ENCODE measurements around the gene ITGAX. TPM values are rescaled to one million over a fixed set of nuclear protein-coding genes. Genes with fewer than 3 reads are reported as not detected.

The ITGAX gene
- total RNA-seq, 6 experiments from 2014 or later: 2.0 to 15.3 (median 5.2) TPM

DNA sequence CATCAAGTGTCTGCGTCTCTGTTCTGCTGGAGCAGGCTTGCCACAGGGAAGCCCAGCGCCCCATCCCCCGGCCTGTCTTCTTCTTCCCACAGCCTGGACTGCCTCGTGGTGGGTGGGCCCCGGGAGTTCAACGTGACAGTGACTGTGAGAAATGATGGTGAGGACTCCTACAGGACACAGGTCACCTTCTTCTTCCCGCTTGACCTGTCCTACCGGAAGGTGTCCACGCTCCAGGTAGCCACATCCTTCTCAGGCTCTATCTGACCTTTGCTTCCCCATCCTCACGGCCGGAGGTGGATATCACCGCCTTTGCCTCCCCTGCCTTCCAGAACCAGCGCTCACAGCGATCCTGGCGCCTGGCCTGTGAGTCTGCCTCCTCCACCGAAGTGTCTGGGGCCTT, 29.8 kb upstream of the ITGAX start:
- 68% methylated on average over 11 of the region's 16 CpGs for WGBS (ENCODE audit: insufficient coverage, low coverage, low lambda C conversion rate, missing lambda C conversion rate)
- intact Hi-C loops (cut with DNase I): loop anchor here in 1 of 2 donors (5.0 kb wide), 1 partner anchor 48 kb away; no protein-coding TSS in a partner anchor

DNA sequence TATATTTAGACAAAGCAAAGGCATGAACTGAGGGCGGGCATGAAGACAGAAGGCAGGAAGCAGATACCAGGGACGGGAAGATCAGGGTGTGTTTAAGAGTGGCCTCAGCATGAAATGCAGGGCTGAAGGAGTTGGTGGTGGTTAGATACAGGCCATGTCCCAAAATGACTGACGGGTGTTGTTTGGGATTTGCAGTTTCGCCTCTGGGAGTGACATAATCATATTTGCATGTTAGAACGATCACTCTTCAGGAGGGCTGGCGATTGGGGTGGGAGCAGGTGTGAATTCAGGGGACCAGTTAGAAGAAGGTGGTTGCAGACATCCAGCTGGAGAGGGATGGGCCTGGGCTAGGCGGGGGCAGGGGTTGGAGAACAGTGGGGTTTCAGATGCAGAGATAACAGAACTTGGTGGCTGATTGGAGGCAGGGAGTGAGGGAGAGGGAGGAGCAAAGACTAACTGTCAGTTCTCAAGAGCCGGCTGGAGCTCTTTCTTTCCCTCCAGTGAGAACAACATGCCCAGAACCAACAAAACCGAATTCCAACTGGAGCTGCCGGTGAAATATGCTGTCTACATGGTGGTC, 27.2 kb upstream of the ITGAX start:
- Histone ChIP-seq H3K4me1 (no peaks in the 10 kb centered on the region), H3K4me3 (no peak overlapping the region), H3K36me3 (no peaks in the 10 kb centered on the region), H3K27me3 (no peaks in the 10 kb centered on the region), H3K27ac (no peak overlapping the region), H3K9me3 (no peaks in the 10 kb centered on the region)
- DNase-seq (no peak), ATAC-seq (no peak)
- intact Hi-C loops (cut with DNase I): loop anchor here in 1 of 2 donors (5.0 kb wide), 1 partner anchor 50 kb away; no protein-coding TSS in a partner anchor
- TF ChIP-seq, protein P1, sequence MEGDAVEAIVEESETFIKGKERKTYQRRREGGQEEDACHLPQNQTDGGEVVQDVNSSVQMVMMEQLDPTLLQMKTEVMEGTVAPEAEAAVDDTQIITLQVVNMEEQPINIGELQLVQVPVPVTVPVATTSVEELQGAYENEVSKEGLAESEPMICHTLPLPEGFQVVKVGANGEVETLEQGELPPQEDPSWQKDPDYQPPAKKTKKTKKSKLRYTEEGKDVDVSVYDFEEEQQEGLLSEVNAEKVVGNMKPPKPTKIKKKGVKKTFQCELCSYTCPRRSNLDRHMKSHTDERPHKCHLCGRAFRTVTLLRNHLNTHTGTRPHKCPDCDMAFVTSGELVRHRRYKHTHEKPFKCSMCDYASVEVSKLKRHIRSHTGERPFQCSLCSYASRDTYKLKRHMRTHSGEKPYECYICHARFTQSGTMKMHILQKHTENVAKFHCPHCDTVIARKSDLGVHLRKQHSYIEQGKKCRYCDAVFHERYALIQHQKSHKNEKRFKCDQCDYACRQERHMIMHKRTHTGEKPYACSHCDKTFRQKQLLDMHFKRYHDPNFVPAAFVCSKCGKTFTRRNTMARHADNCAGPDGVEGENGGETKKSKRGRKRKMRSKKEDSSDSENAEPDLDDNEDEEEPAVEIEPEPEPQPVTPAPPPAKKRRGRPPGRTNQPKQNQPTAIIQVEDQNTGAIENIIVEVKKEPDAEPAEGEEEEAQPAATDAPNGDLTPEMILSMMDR (IDR thresholded peaks at IDR 0.05): no peak
- no peak for TF ChIP-seq POLR2A (IDR thresholded peaks at IDR 0.05)
- 30% methylated on average over 10 of the region's 10 CpGs for WGBS (ENCODE audit: insufficient coverage, low coverage, low lambda C conversion rate, missing lambda C conversion rate)

More for the DNA sequence above, 29.8 kb upstream of the ITGAX start:
- ATAC-seq (peak in 1 of 4 donors; percentile 14), DNase-seq (no peak)
- TF ChIP-seq, protein P1 (IDR thresholded peaks at IDR 0.05): no peak
- no peak for TF ChIP-seq POLR2A (IDR thresholded peaks at IDR 0.05)
- no peaks in the 10 kb centered on the region for H3K4me1 ChIP-seq
- no peak overlapping the region for H3K4me3 ChIP-seq
- H3K36me3 ChIP-seq: no peaks in the 10 kb centered on the region
- no peaks in the 10 kb centered on the region for H3K9me3 ChIP-seq
- no peaks in the 10 kb centered on the region for H3K27me3 ChIP-seq
- H3K27ac ChIP-seq: no peak overlapping the region

DNA sequence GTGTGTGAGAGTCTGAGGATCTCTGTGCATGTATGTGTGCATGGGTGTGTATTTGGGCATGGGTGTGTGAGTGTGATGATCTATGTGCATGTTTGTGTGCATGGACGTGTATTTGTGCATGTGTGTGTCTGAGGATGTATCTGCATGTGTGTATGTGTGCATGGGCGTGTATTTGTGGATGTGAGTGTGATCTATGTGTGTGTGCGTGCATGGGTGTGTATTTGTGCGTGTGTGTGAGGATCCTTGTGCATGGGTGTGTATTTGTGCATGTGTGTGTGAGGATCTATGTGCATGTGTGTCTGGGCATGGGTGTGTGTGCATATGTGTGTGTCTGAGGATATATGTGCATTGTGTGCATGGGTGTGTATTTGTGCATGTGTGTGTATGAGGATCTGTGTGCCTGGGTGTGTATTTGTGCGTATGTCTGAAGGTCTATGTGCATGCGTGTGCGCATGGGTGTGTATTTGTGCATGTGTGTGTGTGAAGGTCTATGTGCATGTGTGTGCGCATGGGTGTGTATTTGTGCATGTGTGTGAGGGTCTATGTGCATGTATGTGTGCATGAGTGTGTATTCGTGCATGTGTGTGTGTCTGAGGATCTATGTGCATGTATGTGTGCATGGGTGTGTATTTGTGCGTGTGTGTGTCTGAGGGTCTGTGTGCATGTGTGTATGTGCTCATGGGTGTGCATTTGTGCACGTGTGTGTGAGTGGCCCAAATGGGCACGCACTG, 26.5 kb upstream of the ITGAX start:
- TF ChIP-seq POLR2A (IDR thresholded peaks at IDR 0.05): no peak
- TF ChIP-seq, protein P1 (IDR thresholded peaks at IDR 0.05): no peak
- WGBS (ENCODE audit: insufficient coverage, low coverage, low lambda C conversion rate, missing lambda C conversion rate): 67% methylated on average over 9 of the region's 12 CpGs
- Histone ChIP-seq H3K27me3 (no peaks in the 10 kb centered on the region), H3K4me3 (no peak overlapping the region), H3K4me1 (no peaks in the 10 kb centered on the region), H3K27ac (no peak overlapping the region), H3K9me3 (no peaks in the 10 kb centered on the region), H3K36me3 (no peaks in the 10 kb centered on the region)
- intact Hi-C loops (cut with DNase I): loop anchor here in 1 of 2 donors (5.0 kb wide), 1 partner anchor 51 kb away; no protein-coding TSS in a partner anchor
- ATAC-seq (no peak), DNase-seq (no peak)

DNA sequence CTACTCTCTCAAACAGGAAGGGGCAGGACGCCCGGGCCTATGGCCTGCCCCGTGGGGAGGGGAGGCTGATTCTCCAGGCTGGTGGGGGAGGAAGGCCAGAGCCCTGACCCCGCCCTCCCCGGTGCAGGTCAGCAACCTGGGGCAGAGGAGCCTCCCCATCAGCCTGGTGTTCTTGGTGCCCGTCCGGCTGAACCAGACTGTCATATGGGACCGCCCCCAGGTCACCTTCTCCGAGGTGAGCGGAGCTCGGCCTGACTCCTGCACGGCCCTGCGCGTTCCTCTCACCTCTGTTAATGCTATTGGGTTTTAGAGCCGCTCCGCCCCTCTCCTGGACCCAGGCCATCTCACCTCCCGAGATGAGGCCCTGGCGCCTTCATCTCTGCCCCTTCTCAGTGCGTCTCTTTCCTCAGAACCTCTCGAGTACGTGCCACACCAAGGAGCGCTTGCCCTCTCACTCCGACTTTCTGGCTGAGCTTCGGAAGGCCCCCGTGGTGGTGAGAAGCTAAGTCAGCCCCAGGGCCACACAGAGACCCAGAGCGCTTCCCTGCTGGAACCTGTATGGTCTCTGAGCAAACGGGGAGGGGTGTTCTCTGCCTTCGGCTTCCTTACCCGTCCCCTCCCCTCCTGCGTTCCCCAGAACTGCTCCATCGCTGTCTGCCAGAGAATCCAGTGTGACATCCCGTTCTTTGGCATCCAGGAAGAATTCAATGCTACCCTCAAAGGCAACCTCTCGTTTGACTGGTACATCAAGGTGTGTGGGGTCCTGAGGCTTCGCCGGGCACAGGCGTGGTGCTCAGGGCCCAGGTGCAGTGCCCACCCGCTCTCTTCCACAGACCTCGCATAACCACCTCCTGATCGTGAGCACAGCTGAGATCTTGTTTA, 25.1 kb upstream of the ITGAX start:
- H3K4me3 ChIP-seq: no peak overlapping the region
- H3K4me1 ChIP-seq: no peaks in the 10 kb centered on the region
- intact Hi-C loops (cut with DNase I): loop anchor here in 1 of 2 donors (5.0 kb wide), 1 partner anchor 53 kb away; no protein-coding TSS in a partner anchor
- ATAC-seq: no peak
- H3K27me3 ChIP-seq: no peaks in the 10 kb centered on the region
- no peaks in the 10 kb centered on the region for H3K9me3 ChIP-seq
- DNase-seq: no peak
- TF ChIP-seq, protein P1 (IDR thresholded peaks at IDR 0.05): no peak
- TF ChIP-seq POLR2A (IDR thresholded peaks at IDR 0.05): no peak
- no peak overlapping the region for H3K27ac ChIP-seq
- WGBS (ENCODE audit: insufficient coverage, low coverage, low lambda C conversion rate, missing lambda C conversion rate): 37% methylated on average over 19 of the region's 39 CpGs
- H3K36me3 ChIP-seq: no peaks in the 10 kb centered on the region
